Activated CD4-positive, CD25-positive, alpha-beta regulatory T cell treated with anti-CD3 and anti-CD28 coated beads, Interleukin-2, amount 50 U/mL, for 72 hours (primary cell): Measurements from ENCODE around the gene LIPH.
"Not testable (repeated sequence)": the region's sequence is repeated elsewhere in the genome, so short reads cannot be mapped to it uniquely, and the experiment has no call there.

Experiments used
- DNase-seq: peaks from one replicate; pipeline ENCODE4 v3.0.0; 2021

Gene LIPH

DNA sequence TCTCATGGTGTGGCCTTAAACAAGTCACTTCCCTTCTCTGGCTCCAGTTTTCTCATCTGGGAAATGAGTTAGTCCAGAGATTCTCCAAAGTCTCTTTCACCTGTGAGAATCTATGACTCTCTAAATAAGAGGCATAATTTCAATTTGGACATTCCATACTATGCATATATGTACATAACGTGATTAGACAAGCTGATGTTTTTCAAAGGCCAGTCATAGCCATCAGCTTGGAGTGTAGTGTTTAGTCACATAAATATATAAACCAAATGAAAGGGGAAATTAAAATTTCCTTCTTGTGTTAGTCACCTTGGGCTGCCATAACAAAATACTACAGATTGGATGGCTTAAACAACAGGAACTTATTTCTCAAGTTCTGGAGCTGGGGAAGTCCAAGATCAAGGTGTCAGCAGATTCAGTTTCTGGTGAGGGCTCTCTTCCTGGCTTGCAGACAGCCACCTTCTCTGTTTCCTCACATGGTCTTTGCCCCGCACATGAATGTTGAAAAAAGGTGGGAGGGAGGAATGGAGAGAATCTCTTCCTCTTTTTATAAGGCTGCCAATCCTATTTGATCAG lies 72.9 kb downstream of the LIPH start:
- no peak for DNase-seq

GRCh38 chr3:185477316-185477715 lies 75.1 kb downstream of the LIPH start:
- DNase-seq, result no peak

DNA sequence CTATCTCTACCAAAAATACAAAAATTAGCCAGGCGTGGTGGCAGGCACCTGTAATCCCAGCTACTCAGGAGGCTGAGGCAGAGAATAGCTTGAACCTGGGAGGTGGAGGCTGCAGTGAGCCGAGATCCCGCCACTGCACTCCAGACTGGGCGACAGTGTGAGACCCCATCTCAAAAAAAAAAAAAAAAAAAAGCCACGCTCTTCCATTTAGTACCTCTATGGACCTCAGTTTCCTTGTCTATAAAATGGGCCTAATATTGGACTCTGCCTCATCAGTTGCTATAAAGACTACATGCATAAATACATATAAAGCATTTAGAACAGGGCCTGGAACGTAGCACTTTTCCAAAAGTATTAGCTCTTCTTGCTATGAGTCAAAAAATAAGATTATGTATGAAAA lies 77.5 kb downstream of the LIPH start:
- DNase-seq, result not testable (repeated sequence)

- no peak for DNase-seq
Measured at GRCh38 chr3:185473290-185473815, 79.0 kb downstream of the LIPH start.

DNA sequence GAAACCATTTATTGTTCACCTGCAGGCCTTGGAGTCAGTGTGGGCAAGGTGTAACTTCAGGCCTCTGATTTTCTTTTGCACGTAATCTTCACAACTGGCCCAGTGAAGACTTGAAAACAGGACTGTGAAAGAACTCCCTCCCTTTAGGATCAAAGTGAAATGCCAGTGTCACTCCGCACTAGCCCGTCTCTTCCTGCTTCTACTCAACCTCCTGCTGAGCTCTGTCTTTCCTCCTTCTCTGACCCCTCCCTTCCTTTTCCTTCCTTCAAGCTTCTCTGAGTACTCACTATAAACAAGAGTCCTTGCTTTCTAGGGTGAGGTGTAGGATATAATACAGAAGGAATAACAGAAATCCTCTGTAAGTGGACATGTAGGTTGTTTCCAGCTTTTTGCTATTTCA lies 82.1 kb downstream of the LIPH start:
- no peak for DNase-seq

DNA sequence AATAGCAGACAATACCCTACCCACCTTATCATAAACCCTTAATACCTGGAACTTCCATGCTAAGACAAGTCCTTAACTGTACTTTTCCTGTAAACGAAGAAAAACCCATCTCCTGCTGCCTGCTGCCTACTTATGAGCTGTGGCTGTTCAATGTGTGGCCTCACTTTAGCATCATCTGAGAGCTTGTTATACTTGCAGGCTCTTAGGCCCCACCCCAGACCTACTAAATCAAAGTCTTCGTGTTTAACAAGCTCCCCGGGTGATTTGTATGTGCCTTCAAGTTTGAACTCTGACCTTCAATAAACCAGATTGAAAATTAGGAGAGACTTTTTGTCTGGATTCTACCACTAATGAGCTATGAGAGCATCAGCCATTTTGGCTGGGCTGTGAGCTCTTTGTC lies 82.8 kb downstream of the LIPH start:
- DNase-seq, result no peak

DNA sequence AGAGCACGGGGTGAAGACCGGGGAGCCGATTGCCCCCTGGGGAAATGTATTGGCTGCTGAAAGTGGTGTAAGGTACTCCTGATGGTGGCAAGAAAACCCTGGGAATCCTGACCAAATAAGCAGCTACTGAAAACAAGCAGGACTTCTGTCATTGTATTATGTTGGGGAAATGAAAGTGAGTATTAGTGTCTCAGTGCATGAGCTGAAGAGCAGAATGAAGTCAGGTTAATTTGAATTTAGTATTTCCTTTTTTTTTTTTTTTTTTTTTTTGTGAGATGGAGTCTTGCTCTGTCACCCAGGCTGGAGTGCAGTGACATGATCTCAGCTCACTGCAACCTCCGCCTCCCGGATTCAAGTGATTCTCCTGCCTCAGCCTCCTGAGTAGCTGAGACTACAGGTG lies 86.3 kb downstream of the LIPH start:
- not testable (repeated sequence) for DNase-seq

DNA sequence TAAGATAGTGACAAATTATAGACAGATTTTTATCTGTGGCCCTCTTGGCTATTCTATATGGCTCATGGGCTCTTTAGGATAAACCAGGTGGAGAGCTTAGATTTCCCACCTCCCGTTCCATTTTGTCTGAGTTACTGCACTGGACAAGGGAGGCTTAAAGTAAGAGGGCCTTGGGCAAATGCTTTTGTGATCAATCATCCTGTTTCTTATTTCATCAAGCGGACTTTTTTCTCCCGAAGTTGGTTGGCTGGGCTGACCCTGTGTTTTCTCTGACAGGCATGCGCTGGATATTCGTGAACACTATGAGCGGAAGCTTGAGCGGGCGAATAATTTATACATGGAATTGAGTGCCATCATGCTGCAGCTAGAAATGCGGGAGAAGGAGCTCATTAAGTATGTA lies 86.9 kb downstream of the LIPH start:
- no peak for DNase-seq

- no peak for DNase-seq
Measured at GRCh38 chr3:185460719-185461350, 91.6 kb downstream of the LIPH start.

DNA sequence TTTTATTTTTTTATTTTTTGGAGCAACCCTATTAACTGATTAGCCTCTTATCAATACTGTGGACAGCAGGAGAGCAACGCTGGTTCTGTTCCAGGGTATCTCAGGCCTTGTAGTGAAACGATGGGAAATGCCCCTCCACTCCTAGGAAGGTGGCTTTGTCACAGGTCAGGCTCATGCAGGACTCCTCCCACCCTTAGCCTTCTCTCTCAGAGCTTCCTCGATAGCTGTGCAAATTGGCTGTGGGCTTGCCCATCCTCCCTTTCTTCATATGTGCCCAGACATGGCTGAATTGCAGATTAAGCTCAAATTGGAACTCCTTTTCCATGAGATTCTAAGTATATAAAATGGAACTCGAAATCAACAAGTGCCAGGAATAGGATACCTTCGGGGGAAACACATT lies 92.1 kb downstream of the LIPH start:
- no peak for DNase-seq

DNA sequence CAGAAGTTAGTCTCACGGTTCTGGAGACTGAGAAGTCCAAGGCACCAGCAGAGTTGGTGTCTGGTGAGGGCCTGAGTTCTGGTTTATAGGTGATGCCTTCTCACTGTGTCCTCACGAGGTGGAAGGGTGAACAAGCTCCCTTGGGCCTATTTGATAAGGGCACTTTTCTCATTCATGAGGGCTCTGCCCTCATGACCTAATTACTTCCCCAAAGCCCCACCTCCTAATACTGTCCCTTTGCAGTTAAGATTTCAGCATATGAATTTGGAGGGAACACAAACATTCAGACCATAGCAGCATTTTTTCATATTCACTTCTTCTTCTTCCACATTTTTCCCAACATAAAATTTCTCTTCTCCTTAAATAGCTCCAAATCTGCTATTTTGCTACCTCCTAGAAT lies 95.0 kb downstream of the LIPH start:
- DNase-seq, result no peak
